SK-N-MC (cell line): Measurements from ENCODE around the gene TBRG4.

Experiments
- DNase-seq: peaks from one replicate; pipeline ENCODE4 v3.0.0-alpha.2; 2011; ENCODE audit warnings: low read depth, low spot score
- H3K27ac ChIP-seq: fragments of 200-600 bp; sonication (generic); 2 replicates; pipeline ENCODE4 v1.5.1; 2016; ENCODE audit warnings: mixed run types
- H3K36me3 ChIP-seq: fragments of 200-600 bp; sonication (generic); 2 replicates; pipeline ENCODE4 v1.6.1; 2017; ENCODE audit warnings: antibody characterized with exemption, low read length, mixed read lengths; ENCODE audit not compliant: insufficient read depth
- H3K4me3 ChIP-seq: fragments of 200-600 bp; sonication (generic); 2 replicates; pipeline ENCODE4 v1.5.1; 2016
- H3K9ac ChIP-seq: fragments of 200-600 bp; sonication (generic); 2 replicates; pipeline ENCODE4 v1.8.0; 2017; ENCODE audit warnings: mixed run types, mixed read lengths; ENCODE audit not compliant: insufficient read length
- H3K9me3 ChIP-seq: fragments of 200-600 bp; sonication (generic); 2 replicates; pipeline ENCODE4 v1.6.1; 2017; ENCODE audit warnings: low read depth, mild to moderate bottlenecking, antibody characterized with exemption, low read length, moderate library complexity, mixed read lengths
- EZH2 ChIP-seq: fragments of 200-600 bp; sonication (generic); IDR thresholded peaks from one replicate; pipeline ENCODE4 v1.6.1; 2017; ENCODE audit warnings: antibody characterized with exemption
- FOXP2 ChIP-seq: optimal IDR thresholded peaks from 2 replicates; pipeline ENCODE3; 2011; ENCODE audit warnings: mild to moderate bottlenecking, moderate library complexity; ENCODE audit not compliant: insufficient read depth; ENCODE audit errors: extremely low read length, control extremely low read depth
- POLR2AphosphoS5 ChIP-seq: IDR thresholded peaks from 2 replicates; pipeline ENCODE4 v1.6.1; 2012; ENCODE audit warnings: mild to moderate bottlenecking, low read depth, low read length, borderline replicate concordance

Gene TBRG4

DNA sequence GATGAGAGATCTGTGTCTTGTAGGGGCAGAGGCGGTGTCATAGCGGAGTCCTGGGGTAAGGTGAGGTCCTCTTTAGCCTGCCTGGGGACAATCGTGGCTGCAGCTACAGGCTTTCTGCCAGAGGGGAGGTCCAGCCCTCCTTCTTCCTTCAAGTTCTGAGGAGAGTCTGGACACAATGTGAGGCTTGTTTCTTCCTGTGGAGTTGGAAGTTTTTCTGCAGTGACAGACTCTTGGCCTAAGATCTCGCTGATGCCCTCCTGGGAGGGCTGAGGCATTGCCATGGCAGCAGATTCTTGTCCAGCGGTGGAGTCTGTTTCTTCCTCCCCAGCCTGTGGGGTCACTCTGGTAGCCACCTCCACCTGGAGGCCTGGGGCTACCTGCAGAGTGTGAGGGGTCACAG is 27.2 kb downstream of the TBRG4 start:
- Histone ChIP-seq H3K27ac (no peak overlapping the region), H3K4me3 (no peak overlapping the region), H3K9ac (no peak overlapping the region), H3K36me3 (no peaks in the 10 kb centered on the region), H3K9me3 (no peaks in the 10 kb centered on the region)
- TF ChIP-seq POLR2AphosphoS5: no peak
- TF ChIP-seq EZH2: no peak
- no peak for TF ChIP-seq FOXP2
- no peak for DNase-seq

DNA sequence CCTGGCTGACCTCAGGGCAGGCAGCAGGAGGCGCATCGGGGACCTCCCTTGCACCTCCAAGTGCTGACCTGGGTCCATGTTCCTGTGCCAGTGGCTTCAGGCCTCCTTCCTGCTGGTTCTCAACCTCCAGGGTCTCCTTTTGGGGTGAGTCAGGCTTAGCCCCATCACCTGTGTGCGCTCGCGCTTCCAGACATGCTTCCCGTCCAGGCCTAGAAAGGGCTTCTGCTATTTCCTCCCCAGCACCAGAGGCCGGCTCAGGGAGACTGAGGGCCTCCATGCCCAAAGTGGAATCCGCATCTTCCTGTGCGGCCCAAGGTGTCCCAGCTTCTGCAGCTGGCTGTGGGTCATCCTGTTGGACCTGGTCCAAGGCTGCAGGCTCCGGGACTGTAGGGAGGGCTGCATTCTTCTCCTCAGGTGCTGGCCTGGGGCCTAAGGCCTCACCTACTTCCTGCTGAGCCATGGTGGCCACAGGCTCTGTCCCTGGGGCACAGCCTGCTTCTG is 28.6 kb downstream of the TBRG4 start:
- H3K27ac ChIP-seq: no peak overlapping the region
- no peaks in the 10 kb centered on the region for H3K9me3 ChIP-seq
- no peak overlapping the region for H3K4me3 ChIP-seq
- no peaks in the 10 kb centered on the region for H3K36me3 ChIP-seq
- DNase-seq: no peak
- no peak overlapping the region for H3K9ac ChIP-seq
- TF ChIP-seq EZH2: no peak
- TF ChIP-seq POLR2AphosphoS5: no peak
- TF ChIP-seq FOXP2: no peak

DNA sequence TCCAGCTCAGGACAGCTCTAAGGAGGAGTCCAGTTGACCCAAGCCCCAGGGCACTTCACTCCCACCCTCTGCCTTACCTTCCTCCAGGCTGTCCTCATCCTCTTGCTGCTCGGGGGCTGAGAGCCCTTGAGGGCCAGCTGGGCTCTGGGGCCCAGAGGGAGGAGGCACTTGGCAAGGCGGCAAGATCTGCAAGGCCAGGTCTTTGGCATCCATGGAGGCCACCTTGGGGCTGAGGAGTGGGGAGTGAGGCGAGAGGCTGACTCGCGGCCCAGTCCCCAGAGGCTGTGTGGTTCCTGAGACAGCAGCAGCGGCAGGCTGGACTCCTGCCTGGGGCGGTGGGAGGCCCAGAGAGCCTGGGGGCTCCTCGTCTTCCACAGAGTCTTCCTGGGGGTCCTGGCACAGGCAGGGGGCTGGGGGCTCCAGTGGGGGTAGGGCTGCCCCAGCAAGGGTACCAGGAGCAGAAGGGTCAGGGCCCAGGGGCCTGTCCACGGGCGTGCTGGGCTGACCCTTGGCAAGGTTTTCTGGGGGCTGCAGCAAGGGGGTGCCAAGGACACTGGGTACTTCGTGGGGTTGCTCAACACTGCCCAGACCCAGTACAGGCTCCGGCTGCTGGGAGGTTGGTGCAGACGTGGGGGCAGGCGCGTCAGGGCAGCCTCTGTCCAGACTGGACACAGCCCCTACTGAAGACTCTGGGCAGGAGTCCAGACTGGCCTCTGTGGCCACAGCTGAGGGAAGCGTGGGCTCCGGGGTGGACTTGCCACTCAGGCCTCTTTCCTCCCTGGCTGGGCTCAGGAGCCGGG is 29.3 kb downstream of the TBRG4 start:
- Histone ChIP-seq H3K9ac (no peak overlapping the region), H3K9me3 (no peaks in the 10 kb centered on the region), H3K4me3 (no peak overlapping the region), H3K36me3 (no peaks in the 10 kb centered on the region), H3K27ac (no peak overlapping the region)
- no peak for DNase-seq
- TF ChIP-seq POLR2AphosphoS5 (no peak), EZH2 (no peak), FOXP2 (no peak)

DNA sequence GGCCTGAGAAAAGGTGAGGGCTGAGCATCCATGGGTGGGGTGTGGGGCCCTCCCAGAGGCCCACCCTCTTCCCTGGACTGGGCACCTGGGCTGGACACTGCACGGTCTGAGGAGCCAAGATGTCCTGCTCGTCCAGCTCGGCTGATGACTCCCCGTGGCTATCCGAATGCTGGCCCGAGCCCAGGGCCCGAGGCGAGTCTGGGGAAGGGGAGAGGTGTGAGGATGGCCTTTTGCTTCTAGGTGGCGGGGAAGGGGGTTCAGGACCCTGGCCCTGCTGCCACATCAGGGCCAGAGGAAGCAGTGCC is 29.9 kb downstream of the TBRG4 start:
- Histone ChIP-seq H3K9ac (no peak overlapping the region), H3K27ac (no peak overlapping the region), H3K9me3 (no peaks in the 10 kb centered on the region), H3K36me3 (no peaks in the 10 kb centered on the region), H3K4me3 (no peak overlapping the region)
- DNase-seq: no peak
- TF ChIP-seq EZH2: no peak
- no peak for TF ChIP-seq FOXP2
- TF ChIP-seq POLR2AphosphoS5: no peak

DNA sequence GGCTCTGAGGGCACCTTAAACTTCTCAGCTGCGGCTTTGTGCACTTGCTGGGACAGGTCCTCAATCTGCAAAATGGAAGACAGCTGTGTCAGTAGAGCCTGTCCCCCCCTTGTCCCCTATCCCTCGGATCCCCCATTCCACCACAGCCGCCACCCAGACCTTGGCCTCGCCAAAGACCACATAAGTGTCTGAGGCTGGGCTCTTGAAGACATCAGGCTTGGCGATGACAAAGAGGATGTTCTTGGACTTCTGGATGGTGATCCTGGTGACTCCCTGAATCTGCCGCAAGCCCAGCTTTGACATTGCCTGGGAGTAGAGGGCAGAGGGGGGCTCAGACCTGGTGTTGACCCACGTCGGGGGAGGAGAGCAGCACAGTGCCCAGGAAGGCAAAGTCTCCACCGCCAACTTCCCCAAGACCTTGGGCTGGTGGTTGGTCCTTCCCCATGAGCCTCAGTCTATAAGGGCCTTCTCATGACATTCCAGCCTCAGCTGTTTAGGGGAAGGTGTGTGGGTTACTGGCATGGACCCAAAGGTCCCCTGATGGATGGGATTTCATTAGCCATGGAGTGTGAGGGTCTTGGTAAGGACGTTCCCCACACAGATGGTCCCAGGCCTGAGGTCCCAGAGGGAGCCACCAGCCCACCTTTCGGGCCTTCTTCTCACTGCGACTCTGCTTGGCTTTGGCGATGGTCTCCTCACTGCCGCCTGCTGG is 30.4 kb downstream of the TBRG4 start:
- H3K4me3 ChIP-seq: no peak overlapping the region
- H3K36me3 ChIP-seq: no peaks in the 10 kb centered on the region
- H3K9me3 ChIP-seq: no peaks in the 10 kb centered on the region
- no peak overlapping the region for H3K27ac ChIP-seq
- H3K9ac ChIP-seq: no peak overlapping the region
- no peak for DNase-seq
- no peak for TF ChIP-seq POLR2AphosphoS5
- no peak for TF ChIP-seq FOXP2
- no peak for TF ChIP-seq EZH2

DNA sequence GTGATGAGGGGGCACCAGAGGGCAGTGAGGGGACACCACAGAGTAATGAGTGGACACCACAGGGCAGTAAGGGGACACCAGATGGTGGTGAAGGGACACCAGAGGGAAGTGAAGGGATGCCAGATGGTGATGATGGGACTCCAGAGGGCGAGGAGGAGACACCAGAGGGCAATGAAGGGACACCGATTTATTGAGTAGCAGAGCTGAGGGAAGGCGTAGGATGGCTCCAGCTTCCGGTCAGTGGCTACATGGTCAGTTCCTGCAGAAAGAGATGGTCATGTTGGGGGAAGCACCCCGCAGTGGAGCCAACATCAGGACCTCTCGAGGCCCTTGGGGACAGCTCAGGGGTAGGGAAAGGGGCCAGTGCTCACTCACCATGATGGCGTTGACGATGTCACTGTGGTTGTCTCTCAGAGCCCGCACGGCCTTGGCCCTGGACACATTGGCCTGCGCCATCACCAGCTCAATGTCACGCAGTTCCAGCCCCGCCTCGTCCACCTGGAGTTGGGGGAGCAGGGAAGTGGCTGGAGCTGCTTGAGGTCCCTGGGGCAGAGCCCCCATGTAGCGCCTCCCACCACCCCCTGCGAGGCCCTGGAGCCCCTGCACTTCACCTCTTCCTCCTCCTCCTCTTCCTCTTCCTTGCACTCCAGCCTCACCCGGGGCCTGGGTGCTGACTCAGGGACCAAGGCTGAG is 31.1 kb downstream of the TBRG4 start:
- no peak for TF ChIP-seq FOXP2
- no peak for TF ChIP-seq EZH2
- no peak for TF ChIP-seq POLR2AphosphoS5
- no peak overlapping the region for H3K27ac ChIP-seq
- no peaks in the 10 kb centered on the region for H3K36me3 ChIP-seq
- DNase-seq: no peak
- H3K9me3 ChIP-seq: no peaks in the 10 kb centered on the region
- no peak overlapping the region for H3K4me3 ChIP-seq
- H3K9ac ChIP-seq: no peak overlapping the region

DNA sequence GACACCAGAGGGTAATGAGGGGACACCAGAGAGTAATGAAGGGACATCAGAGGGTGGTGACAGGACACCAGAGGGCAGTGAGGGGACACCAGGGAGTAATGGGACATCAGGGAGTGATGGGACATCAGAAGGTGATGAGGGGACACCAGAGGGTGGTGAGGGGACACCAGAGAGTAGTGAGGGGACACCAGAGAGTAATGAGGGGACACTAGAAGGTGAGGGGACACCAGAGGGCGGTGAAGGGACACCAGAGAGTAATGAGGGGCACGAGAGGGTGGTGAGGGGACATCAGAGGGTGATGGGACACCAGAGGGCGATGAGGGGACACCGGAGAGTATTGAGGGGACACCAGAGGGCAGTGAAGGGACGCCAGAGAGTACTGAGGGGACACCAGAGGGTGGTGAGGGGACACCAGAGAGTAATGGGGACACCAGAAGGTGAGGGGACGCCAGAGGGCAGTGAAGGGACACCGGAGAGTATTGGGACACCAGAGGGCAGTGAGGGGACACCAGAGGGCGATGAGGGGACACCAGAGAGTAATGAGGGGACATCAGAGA is 33.3 kb downstream of the TBRG4 start:
- H3K4me3 ChIP-seq: no peak overlapping the region
- no peaks in the 10 kb centered on the region for H3K9me3 ChIP-seq
- TF ChIP-seq FOXP2 (no peak), POLR2AphosphoS5 (no peak), EZH2 (no peak)
- H3K27ac ChIP-seq: no peak overlapping the region
- H3K36me3 ChIP-seq: no peaks in the 10 kb centered on the region
- no peak overlapping the region for H3K9ac ChIP-seq
- no peak for DNase-seq

DNA sequence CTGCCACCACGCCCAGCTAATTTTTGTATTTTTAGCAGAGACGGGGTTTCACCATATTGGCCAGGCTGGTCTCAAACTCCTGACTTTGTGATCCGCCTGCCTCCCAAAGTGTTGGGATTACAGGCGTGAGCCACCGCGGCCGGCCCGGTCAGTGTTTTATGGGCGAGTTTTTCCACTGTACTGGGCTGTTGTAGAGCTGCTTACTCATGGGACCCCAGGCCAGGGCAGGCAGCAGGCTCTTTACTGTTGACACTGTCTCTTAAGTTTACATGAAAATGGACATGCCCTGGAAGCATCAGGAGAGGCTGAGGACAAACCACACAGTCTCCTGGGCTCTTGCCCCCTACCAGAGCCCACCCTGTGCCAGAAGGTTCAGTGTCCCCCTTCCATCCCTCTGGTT is 33.9 kb downstream of the TBRG4 start:
- Histone ChIP-seq H3K9ac (no peak overlapping the region), H3K9me3 (no peaks in the 10 kb centered on the region), H3K4me3 (no peak overlapping the region), H3K36me3 (no peaks in the 10 kb centered on the region; the same call in 1 of the 2 replicates), H3K27ac (no peak overlapping the region)
- TF ChIP-seq POLR2AphosphoS5: no peak
- TF ChIP-seq EZH2: no peak
- no peak for TF ChIP-seq FOXP2
- DNase-seq: no peak
